Activated CD4-positive, alpha-beta T cell treated with anti-CD3 and anti-CD28 coated beads, Interleukin-2, Interleukin-4, amounts not matched to agents 100 ng/mL and 50 ng/mL, durations not matched to agents 16 hours and 8 hours (primary cell): ENCODE results near the gene CLDN11.
A peak's percentile ranks its signal among the peaks of the same experiment; 100 is the strongest.

ENCODE experiments used
- DNase-seq: peaks from one replicate; pipeline ENCODE4 v3.0.0-alpha.2; 2020; ENCODE audit warnings: low spot score

The CLDN11 gene

DNA sequence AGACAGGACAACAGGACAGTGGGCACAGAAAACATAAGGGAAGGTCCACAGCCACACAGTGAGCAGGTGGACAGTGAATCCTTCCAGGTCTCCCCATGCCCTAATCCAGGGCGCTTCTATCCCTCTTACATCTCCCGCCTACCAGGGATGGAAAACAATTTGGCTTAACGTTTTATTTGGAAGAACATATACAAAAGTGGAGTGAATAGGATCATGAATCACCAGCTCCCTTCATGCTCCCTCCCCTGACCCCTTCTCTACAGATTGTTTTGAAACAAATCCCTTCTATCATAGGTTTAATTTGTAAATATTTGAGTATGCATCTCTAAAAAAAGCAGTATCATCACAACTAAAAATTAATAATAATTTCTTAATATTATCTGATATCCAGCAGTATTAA lies 52.5 kb downstream of the CLDN11 start:
- no peak for DNase-seq

DNA sequence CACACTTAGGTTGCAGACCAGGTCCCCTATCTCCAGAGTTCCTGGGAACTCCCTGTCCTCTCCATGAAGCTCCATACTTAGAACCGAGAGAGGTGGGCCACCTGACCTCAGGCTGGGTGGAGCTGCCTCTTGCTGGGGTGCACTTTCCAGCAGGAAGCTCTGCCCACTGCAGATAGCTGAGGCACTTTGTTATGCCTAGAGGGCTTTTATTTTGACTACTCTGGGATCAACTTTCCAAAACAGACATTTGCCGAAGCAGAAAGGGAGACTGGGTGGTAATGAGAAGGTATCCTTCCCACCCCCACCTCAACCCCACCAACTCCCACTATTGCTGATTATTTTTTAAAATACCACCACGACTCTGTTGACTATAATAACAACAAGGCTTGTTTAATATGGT lies 54.7 kb downstream of the CLDN11 start:
- no peak for DNase-seq

DNA sequence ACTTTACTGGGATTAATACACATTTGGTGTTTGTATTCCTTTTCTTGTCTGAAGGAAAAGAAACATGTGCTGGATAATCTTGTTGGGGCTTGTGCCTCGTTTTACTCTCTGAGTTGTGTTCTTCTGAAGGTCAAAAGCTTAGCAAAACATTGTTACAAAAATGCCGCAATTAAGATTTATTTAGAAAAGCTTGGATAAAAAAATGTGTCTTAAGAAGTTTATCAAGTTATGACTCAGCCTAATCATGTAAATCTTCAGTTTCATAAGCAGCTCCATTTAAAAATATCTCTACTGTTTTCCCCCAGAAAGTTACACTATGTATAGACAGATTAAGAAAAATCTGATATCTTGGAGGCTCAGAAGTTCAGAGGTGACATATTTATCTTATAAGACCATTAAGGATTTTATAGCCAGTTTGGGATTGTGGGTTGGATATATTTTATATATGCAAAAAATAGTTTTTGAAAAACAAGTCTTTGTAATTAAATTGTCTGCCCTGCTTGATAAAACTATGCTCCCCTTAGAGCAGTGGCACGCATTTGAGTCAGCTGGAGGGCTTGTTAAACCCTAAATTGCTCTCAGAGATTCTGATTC lies 56.5 kb downstream of the CLDN11 start:
- no peak for DNase-seq

DNA sequence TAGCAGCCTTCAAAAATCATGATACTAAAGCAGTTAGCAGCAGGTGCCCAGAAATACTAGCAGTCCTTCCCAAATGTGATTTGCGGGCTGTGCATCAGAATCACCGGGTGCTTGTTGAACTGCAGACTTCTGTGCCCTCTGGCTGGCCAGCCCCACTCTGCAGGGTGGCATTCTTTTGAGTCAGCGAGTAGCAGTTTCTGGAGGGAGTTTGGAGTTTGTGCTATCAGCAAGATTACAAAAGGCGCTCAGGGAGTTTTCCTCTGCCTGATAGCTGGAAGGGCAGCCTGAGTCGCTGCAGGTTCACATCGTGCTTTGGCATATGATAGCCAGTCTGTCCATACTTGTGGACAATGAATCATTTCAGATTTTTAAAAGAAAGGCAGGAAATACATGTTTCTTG lies 57.6 kb downstream of the CLDN11 start:
- DNase-seq = no peak

DNA sequence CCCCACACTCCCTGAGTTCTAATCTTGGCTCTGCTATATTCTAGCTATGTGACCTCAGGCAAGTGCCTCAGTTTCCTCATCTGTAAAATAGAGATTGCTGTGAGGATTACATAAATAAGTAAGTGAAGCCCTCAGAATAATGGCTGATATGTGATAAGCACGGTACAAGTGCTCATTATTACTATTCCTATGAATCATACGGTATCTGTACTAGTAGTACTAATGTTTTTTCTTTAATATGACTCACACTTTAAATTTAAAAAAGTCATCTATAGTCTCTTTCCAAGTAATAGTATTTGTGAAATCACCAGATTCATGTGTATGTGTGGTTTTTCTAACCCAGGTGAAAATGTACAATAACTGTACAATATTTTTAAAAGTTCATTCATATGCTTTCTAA lies 58.7 kb downstream of the CLDN11 start:
- DNase-seq = peak; percentile 13

DNA sequence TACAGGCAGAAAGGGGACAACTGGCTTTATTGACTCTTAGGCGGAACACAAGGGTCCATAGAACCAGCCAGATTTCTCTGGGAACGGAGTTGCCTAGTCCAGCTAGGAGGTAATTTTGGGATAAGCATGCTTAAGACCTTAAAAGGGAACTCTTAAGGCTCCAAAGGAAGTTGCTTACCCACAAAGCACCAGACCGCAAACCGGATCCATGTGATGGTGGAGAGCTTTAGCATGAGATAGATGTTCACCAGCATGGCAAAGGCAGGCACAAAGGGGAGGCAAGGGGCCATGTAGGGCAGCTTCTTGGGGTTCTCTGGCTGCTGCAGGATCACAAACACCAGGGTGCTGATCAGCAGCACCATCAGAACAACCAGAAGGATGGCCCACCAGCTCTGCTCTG lies 61.4 kb downstream of the CLDN11 start:
- DNase-seq = no peak

DNA sequence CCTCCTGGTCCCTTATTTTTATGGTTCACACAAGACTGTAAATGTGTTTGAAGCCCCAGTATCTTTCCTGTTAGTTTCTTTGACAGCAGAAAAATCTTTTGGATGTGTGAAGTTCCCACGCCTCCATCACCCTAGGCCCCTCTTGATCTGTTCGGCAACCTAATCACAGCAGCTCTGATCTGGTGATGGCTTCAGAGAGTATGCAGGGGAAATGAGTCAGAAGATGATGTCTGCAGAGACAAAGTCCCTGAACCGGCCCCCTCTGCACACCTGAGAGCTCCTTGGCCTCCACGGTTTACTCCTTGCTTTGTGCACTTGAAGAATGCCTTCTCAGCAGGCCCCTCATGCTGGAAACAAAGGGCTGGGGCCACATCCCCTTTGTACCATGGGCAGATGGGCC lies 63.5 kb downstream of the CLDN11 start:
- no peak for DNase-seq

DNA sequence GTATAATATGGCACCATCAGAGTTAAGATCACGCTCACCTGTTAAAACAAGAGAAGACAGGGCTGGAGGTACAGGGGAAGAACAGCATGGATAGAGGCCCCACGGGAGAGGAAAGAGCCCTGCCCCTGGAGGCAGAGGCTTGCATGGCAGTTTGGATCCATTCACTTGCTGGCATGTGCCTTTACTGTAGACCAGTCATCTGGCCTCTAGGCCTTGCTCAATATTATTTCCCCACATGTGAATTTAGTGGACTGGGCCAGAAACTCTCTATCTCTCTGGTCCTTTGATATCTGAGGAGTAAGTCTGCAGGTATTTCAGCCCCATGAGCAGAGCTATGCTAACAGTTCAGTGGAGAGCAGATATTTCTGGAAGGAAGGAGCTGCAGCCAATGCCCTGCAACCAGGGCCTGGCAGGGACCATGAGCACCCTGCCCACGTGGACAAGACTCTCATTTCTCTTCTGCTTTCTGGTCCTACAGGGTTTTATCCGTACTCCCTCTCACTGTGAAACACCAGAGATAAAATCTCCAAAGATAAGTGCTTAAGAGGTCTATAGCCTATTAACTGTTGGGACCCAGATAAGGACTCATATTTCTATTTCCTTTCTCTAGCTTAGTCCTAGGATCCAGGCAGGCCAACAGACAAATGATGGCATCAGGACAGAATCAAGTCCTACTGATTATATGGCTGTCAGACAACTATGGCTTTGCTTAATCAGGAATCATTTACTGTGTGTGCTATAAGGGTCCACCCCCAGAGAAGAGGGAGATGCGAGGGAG lies 65.0 kb downstream of the CLDN11 start:
- no peak for DNase-seq
